DND-41 (cell line): ENCODE data around the gene NRP1.

ENCODE experiments used
- CTCF ChIP-seq: IDR thresholded peaks from 2 replicates; pipeline ENCODE4 v1.5.1; 2012; ENCODE audit warnings: borderline replicate concordance, low read length, moderate library complexity, mild to moderate bottlenecking; ENCODE audit not compliant: poor library complexity, severe bottlenecking; ENCODE audit errors: extremely low read depth
- EZH2 ChIP-seq: IDR thresholded peaks from 3 replicates; pipeline ENCODE4 v1.6.1; 2012; ENCODE audit warnings: borderline replicate concordance, low read depth, mild to moderate bottlenecking, moderate library complexity, low read length, inconsistent platforms; ENCODE audit not compliant: severe bottlenecking

DNA sequence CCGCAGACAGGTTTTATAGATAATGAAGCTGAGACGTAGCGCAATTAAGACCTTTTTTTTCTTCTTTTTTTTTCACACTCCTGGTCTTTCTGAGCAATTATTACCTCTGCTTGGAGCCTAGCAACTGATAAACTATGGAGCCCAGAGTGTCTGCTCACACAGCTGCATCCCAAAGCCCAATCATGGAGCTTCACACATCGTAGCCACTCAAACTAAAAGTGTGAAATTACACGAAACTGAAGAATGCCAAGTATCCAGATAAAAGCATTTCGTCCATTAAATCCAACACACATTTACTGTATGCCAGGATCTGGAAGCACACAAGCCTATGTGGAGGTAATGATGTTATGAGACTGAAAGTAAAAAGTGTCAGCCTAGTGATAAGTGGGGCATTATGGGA is 97.6 kb downstream of the NRP1 start:
- TF ChIP-seq EZH2 (no peak), CTCF (no peak)
